HG03060 (cell line): ENCODE measurements around the gene NOVA1.

ENCODE experiments used
- ATAC-seq: cut with Tn5 transposase; IDR thresholded peaks from one replicate; pipeline ENCODE4 v1.9.1; 2021; ENCODE audit warnings: low read depth, moderate number of reproducible peaks; ENCODE audit not compliant: unreplicated experiment

NOVA1 gene

DNA sequence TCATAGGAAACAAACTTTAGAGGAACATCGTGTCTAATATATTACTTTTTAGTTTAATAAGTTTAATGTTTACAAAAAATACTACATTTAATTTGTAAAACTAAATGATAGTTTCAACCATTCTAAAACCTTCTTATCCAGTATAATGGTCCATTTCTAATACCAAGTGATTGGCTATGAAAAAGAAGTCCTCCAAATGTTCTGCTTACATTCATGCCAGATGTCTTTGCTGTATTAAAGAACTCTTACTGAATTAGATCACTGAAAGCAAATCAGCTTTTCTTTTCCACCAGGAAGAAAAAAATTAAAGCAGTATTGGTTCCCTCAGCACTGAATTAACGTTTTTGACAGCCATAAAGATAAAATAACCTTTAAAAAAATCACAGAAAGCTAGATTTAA is 3.7 kb downstream of the NOVA1 start:
- ATAC-seq = no peak

- no peak for ATAC-seq
Measured at GRCh38 chr14:26593357-26593756, 4.5 kb downstream of the NOVA1 start.

DNA sequence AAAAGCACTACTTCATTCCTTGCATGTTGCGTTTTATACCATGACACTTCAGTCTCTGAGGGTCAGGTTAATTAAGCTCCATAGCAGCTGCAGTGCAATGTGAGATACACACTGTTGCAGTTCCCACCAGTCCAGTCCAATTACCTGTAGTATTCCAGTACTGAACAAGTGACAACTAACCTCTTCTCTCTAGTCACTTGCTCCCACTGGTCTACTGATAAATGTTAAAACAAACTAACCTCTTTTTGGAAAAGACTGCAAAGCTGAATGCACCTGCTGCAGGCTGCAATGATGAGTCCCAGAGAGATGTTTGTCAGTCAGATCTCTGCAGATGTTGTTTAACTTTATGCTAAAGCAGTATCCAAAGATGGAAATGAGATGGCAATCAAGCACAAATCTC is 7.9 kb downstream of the NOVA1 start:
- ATAC-seq = no peak

DNA sequence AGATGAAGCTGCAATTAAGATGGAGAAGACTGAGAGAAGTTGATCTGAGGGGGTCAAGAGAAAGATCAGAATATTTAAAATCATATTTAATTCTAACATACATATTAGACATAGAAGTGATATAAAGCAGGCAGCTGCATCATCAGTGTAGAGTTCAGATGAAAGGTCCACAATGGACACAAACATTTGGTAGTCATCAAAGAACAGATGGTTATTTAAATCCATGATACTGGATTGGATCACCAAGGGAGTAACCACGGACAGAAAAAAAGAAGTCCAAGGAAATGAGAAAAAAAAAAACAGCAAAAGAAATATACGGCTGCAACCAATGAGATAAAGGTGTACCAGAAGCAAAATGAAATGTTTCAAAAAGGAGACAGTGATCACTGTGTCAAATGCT is 20.1 kb downstream of the NOVA1 start:
- ATAC-seq = no peak

GRCh38 chr14:26554069-26554772 is 43.6 kb downstream of the NOVA1 start:
- ATAC-seq = no peak

DNA sequence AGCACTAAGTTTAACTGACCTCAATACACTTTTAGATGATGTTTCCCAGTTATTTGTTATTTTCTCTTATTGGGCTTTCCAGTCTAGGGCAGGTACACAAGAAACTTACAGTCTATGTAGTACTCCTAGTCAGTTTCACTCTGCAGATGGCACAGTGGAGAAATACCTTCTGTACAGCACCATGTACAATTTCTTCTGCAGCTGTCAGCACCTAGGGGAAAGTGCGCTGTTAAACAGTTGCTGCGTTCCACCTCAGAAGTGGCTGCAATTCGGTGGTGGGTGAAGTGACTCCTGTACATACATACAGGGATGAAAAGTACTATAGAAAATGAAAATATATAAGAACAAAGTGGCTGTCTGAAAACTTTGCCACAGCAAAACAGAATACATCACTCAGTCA is 48.3 kb downstream of the NOVA1 start:
- no peak for ATAC-seq

GRCh38 chr14:26548406-26548805 is 49.4 kb downstream of the NOVA1 start:
- no peak for ATAC-seq

DNA sequence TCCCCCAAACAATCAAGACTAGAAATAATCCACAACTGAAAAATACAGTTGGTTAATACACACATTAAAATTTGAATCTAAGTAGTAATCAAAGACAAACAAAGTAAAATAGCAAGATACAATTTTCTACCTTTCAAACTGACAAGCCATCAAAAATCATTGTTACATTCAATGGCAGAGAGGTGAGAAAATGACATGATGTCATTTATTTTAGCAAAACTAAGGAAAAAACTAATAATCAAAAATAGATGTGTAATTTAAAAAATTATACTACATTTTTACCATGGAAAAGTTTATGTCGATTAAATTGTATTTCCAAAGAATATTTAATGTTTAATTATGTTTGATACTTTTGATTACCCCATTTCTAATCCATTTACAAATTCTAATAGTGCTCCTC is 59.7 kb downstream of the NOVA1 start:
- ATAC-seq = no peak

- ATAC-seq = no peak
Measured at GRCh38 chr14:26531894-26532293, 65.9 kb downstream of the NOVA1 start.

DNA sequence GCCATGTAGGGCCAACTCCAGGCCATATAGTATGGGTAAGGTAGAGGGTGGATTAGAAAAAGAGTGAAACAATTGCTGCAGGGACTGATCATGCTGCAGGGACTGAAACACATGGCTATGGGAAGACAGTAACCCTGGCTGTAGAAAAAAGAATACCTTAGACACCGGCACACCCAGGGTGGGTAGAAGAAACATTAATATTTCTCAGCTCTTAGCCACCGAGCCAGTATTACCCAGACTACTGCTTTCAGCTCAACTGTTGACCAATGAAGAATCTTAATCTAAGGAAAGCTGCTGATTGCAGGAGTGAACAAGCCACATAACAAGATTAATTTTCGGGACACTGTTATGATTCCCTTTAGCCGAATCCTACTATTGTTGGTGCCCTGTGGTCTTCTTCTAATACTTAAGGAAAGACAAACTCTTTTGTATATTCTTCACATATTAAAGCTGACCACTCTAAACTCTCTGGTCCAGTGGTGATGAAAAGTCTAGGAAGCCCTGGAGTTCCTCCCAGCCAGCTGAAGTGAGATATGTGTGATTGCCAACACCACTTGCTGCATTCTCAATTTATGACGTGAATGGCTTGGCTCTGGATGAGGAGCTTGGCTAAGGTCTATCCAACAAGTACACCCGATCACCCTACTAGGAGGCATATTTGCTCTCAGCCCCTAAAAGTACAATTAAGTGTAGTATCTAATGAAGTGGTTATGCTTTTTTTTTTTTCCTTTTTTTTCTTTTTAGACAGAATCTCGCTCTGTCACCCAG is 69.2 kb downstream of the NOVA1 start:
- ATAC-seq = no peak

DNA sequence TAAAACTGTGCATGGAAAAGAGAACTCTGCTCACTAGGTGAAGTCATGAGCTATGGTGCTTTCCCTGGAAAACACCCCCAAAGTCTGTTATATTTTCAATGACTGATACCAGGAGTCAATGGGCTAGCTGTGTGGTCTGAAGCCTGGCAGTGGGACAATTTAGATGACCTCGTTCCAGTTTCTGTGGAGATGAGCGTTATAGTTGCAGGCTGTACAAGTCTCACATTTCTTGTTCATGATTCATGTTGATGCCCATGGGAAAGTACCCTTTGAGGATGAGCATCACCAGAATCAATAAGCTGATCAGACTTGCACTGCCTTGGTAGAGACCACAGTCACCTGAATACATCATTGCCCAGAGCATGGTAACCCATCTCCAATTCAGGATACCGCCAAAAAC is 70.7 kb downstream of the NOVA1 start:
- no peak for ATAC-seq

- ATAC-seq = no peak
Measured at GRCh38 chr14:26526137-26526536, 71.7 kb downstream of the NOVA1 start.

GRCh38 chr14:26525085-26525484 is 72.7 kb downstream of the NOVA1 start:
- no peak for ATAC-seq

DNA sequence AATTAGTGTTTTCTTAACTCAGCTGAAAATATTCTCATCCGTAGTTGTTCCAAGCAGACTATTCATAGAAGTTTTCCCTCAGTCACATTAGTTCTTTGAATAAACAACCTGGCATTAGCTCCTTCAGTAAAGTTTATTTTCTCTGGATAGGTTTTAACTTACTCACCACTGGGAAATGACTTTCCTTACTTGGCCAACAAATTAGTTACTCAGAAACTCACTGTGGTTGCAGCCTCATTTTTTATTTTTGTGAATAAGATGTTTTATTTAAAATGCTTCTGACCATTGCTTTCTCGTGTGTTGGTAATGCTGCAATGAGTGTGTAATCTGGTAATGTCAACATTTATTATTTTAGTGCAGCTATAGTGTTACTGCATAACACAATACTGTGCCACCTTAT is 74.9 kb downstream of the NOVA1 start:
- ATAC-seq = no peak

DNA sequence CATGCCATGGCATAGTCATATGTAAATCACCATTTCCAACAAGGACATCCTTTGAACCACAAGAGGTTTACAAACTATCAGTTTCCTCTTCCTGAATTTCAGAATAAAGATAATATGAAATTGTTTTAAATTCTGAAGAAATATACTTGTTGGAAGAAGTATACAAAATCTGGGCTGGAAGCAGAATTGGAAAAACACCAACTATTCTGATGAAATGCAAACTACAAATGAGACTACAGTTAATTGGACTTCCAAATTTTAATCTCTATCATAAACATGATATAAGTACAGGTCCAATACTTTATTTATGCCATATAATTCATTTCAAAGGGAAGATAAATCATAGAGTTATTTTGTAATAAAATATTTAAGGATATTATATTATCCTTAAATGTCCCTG is 80.1 kb downstream of the NOVA1 start:
- ATAC-seq = no peak

DNA sequence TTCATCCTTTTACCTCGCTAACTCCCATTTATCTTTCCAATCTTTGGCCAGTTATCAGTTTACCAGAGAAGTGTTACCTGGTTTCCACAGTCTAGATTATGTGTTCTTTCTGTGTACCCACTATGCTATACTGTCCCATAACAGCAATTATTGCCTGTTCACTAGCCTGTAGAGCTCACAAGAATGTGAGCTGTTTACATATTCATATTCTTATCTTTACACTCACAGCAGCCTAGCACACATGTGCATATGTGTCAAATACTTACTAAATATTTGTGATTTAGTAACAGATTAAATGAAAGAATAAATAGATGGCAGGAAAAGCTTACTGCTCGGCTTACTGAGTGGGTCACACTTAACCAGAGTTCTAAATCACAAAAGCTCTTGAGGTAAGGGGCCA is 97.8 kb downstream of the NOVA1 start:
- no peak for ATAC-seq

GRCh38 chr14:26499546-26499945 is 98.3 kb downstream of the NOVA1 start:
- no peak for ATAC-seq

GRCh38 chr14:26486922-26487321 is 110.9 kb downstream of the NOVA1 start:
- no peak for ATAC-seq

DNA sequence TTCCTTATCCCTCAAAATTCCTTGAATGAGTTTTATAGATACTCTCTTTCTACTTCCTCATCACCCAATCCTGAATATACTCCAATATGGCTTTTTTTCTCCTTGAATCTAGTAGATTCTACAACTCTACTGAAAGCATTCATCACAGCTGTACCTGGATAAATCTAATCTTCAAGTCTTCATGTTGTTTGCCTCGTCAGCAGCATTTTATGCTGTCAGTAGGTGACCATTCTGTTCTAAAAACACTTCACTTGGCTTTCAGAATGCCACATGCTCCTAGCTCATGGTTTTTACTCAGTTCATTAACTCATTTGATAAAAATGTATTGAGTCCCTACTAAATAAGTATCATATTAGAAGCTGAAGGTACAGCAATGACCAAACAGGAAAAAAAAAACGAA is 113.3 kb downstream of the NOVA1 start:
- no peak for ATAC-seq

DNA sequence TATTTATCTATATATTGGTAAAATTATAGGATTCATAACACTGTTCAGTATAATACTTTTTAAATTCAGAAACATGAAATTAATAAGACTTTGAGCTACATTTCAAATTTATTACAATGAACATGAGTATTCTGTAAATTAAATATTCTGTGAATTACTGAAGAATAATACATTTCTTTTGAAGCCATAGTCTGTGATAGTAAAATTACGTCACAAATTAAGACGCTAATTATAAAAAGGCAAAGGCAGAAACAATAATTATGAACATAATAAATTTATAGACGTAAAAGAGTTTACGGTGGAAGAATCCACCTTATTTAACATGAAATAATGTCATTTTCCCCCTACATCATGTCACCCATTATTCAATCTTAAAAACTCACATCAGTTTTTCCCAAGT is 118.9 kb downstream of the NOVA1 start:
- ATAC-seq = no peak

DNA sequence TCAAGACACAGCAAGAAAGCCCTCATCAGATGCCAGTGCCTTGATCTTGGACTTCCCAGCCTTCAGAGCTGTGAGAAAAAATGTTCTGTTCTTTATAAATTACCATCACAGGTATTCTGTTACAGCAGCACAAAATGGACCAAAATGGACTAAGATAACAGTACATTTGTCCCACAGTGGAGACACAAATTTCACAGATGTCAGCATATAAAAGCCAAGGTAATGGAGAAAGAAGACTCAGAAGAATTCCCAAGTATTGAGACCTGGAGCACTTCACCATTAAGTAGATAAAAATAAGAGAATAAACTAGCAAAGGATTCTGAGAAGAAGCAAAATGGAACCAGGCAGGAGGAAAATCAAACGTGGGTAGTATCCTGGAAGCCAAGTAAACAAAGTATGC is 131.0 kb downstream of the NOVA1 start:
- no peak for ATAC-seq

DNA sequence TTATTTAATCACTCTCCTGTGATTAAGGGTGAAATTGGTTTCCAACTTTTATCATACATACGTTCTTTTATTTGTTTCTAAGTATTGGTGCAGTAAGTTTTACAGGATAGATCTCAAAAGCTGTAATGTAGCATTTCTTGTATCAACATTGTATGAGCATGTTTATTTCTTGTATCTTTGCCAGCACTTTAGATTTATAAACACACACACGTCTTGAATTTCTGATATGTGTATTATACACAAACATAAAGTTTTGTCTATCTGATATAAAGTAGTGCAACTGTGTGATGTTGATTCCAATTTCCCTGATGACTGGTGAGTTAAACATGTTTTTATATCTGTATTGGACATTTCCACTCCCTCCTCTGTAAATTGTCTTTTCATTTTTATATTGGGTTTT is 134.7 kb downstream of the NOVA1 start:
- ATAC-seq = no peak
